IMR-90 (cell line): ENCODE data around the gene BBS1. TPM values are rescaled to one million over a fixed set of nuclear protein-coding genes. Genes with fewer than 3 reads are reported as not detected.

Experiments
- ATAC-seq: fragments of 200-7000 bp; cut with Tn5 transposase; 2 replicates; pipeline ENCODE4 v1.9.1; 2020; ENCODE audit warnings: low read depth, mild to moderate bottlenecking, moderate library complexity
- BruUV-seq: library from RNA; stranded (reverse); fragments of 400-500 nt; replicated peaks from 2 replicates; lab custom pipeline; 2021; lab: Mats Ljungman, UMichigan
- CTCF ChIA-PET: fragments of 300-600 bp; formaldehyde crosslinking; extraction: SDS; loops from one replicate; lab custom pipeline; 2021; ENCODE audit warnings: antibody characterized with exemption; lab: Yijun Ruan, JAX
- POLR2A ChIA-PET: fragments of 300-600 bp; sonication (Branson Sonifier 250); formaldehyde crosslinking; loops from one replicate; lab custom pipeline; 2022; ENCODE audit warnings: antibody characterized with exemption; ENCODE audit not compliant: unreplicated experiment; lab: Charles Lee
- DNase-seq: peaks from one replicate; pipeline ENCODE4 v3.0.0; 2013
- H2AFZ ChIP-seq: replicated peaks from 2 replicates; pipeline ENCODE3; 2013; ENCODE audit warnings: low read length, mild to moderate bottlenecking; ENCODE audit not compliant: poor library complexity
- H2AK5ac ChIP-seq: 2 replicates; pipeline ENCODE4 v1.6.1; 2013; ENCODE audit warnings: low read depth, low read length, inconsistent platforms
- H2AK9ac ChIP-seq: replicated peaks from 2 replicates; pipeline ENCODE3; 2013; ENCODE audit warnings: mild to moderate bottlenecking, low read depth, low read length, moderate library complexity; ENCODE audit not compliant: poor library complexity
- H2BK120ac ChIP-seq: 2 replicates; pipeline ENCODE4 v1.6.1; 2013; ENCODE audit warnings: low read depth, low read length, inconsistent platforms
- H2BK15ac ChIP-seq: 3 replicates; pipeline ENCODE4 v1.6.1; 2013; ENCODE audit warnings: low read depth, low read length, inconsistent platforms
- H2BK20ac ChIP-seq: 2 replicates; pipeline ENCODE4 v1.6.1; 2013; ENCODE audit warnings: low read depth, mild to moderate bottlenecking, inconsistent platforms, low read length, moderate library complexity
- H2BK5ac ChIP-seq: 2 replicates; pipeline ENCODE4 v1.6.1; 2013; ENCODE audit warnings: mild to moderate bottlenecking, low read depth, low read length, inconsistent platforms; ENCODE audit not compliant: poor library complexity, severe bottlenecking
- H3K14ac ChIP-seq: replicated peaks from 2 replicates; pipeline ENCODE4 v1.6.1; 2013; ENCODE audit warnings: low read depth, low read length, inconsistent platforms
- H3K18ac ChIP-seq: 2 replicates; pipeline ENCODE4 v1.6.1; 2013; ENCODE audit warnings: low read depth, low read length, control low read depth
- H3K23ac ChIP-seq: 2 replicates; pipeline ENCODE4 v1.6.1; 2013; ENCODE audit warnings: low read depth, low read length, inconsistent platforms
- H3K27ac ChIP-seq: 2 replicates; pipeline ENCODE4 v1.5.1; 2013; ENCODE audit warnings: mild to moderate bottlenecking, control low read depth, low read length; ENCODE audit not compliant: insufficient read depth
- H3K27me3 ChIP-seq: 2 replicates; pipeline ENCODE4 v1.6.1; 2013; ENCODE audit warnings: low read length; ENCODE audit not compliant: control insufficient read depth, insufficient read depth
- H3K36me3 ChIP-seq: 2 replicates; pipeline ENCODE4 v1.6.1; 2013; ENCODE audit warnings: low read length, mixed read lengths; ENCODE audit not compliant: control insufficient read depth, insufficient read depth
- H3K4ac ChIP-seq: 2 replicates; pipeline ENCODE4 v1.6.1; 2013; ENCODE audit warnings: low read depth, low read length, inconsistent platforms
- H3K4me1 ChIP-seq: 2 replicates; pipeline ENCODE4 v1.6.1; 2013; ENCODE audit warnings: low read length, mixed read lengths; ENCODE audit not compliant: control insufficient read depth, insufficient read depth
- H3K4me2 ChIP-seq: 2 replicates; pipeline ENCODE4 v1.6.1; 2013; ENCODE audit warnings: low read depth, mild to moderate bottlenecking, control low read depth, low read length, moderate library complexity
- H3K4me3 ChIP-seq: 2 replicates; pipeline ENCODE4 v1.5.1; 2013; ENCODE audit warnings: low read depth, mild to moderate bottlenecking, control low read depth, low read length, moderate library complexity; ENCODE audit not compliant: insufficient read depth
- H3K56ac ChIP-seq: 2 replicates; pipeline ENCODE4 v1.6.1; 2013; ENCODE audit warnings: low read length, inconsistent platforms; ENCODE audit not compliant: insufficient read depth; ENCODE audit errors: extremely low read depth
- H3K79me1 ChIP-seq, 2 experiments: 2 replicates each; pipeline ENCODE4 v1.6.1; 2013; ENCODE audit warnings: low read length in 2 of 2, inconsistent platforms in 1 of 2, low read depth in 1 of 2
- H3K9ac ChIP-seq: 2 replicates; pipeline ENCODE4 v1.6.1; 2013; ENCODE audit warnings: low read depth, low read length, control low read depth
- H3K9me1 ChIP-seq: 2 replicates; pipeline ENCODE4 v1.6.1; 2013; ENCODE audit warnings: low read length, inconsistent platforms; ENCODE audit not compliant: insufficient read depth
- H3K9me3 ChIP-seq: 2 replicates; pipeline ENCODE4 v1.6.1; 2013; ENCODE audit warnings: low read length; ENCODE audit not compliant: control insufficient read depth, insufficient read depth
- H4K20me1 ChIP-seq: 2 replicates; pipeline ENCODE4 v1.6.1; 2013; ENCODE audit warnings: low read length, inconsistent platforms; ENCODE audit not compliant: insufficient read depth
- H4K5ac ChIP-seq: 2 replicates; pipeline ENCODE4 v1.6.1; 2013; ENCODE audit warnings: mild to moderate bottlenecking, low read depth, low read length, control low read depth
- H4K8ac ChIP-seq, 2 experiments: 2 replicates each; pipeline ENCODE4 v1.6.1; 2013; ENCODE audit warnings: low read depth in 2 of 2, low read length in 2 of 2, control low read depth in 1 of 2, inconsistent platforms in 1 of 2
- H4K91ac ChIP-seq: 2 replicates; pipeline ENCODE4 v1.6.1; 2013; ENCODE audit warnings: low read depth, low read length, inconsistent platforms; ENCODE audit not compliant: insufficient read depth
- BHLHE40 ChIP-seq: fragments of 150-350 bp; IDR thresholded peaks from 2 replicates; pipeline ENCODE4 v1.6.1; 2016; ENCODE audit warnings: mild to moderate bottlenecking, low read depth, low read length
- CEBPB ChIP-seq: IDR thresholded peaks from 2 replicates; pipeline ENCODE4 v1.6.1; 2012; ENCODE audit warnings: low read depth, low read length, improper control_type of control experiment
- CTCF ChIP-seq: conservative IDR thresholded peaks from 2 replicates; pipeline ENCODE4 v1.5.1; 2012; ENCODE audit warnings: mild to moderate bottlenecking, low read depth, low read length, improper control_type of control experiment
- ELK1 ChIP-seq: fragments of 150-350 bp; IDR thresholded peaks from 2 replicates; pipeline ENCODE4 v1.6.1; 2016; ENCODE audit warnings: low read depth, mild to moderate bottlenecking, low read length, moderate library complexity, borderline replicate concordance
- FOS ChIP-seq: fragments of 150-350 bp; IDR thresholded peaks from 2 replicates; pipeline ENCODE4 v1.6.1; 2016; ENCODE audit warnings: low read depth, low read length
- MAFK ChIP-seq: IDR thresholded peaks from 2 replicates; pipeline ENCODE4 v1.6.1; 2012; ENCODE audit warnings: low read depth, low read length, improper control_type of control experiment
- MAZ ChIP-seq: IDR thresholded peaks from 2 replicates; pipeline ENCODE4 v1.6.1; 2012; ENCODE audit warnings: low read depth, mild to moderate bottlenecking, low read length, improper control_type of control experiment, moderate library complexity, borderline replicate concordance
- MXI1 ChIP-seq: IDR thresholded peaks from 2 replicates; pipeline ENCODE4 v1.6.1; 2012; ENCODE audit warnings: low read depth, mild to moderate bottlenecking, low read length, moderate library complexity, borderline replicate concordance
- NFE2L2 ChIP-seq: fragments of 150-350 bp; IDR thresholded peaks from 2 replicates; pipeline ENCODE4 v1.6.1; 2016; ENCODE audit warnings: low read depth, mild to moderate bottlenecking, low read length
- POLR2A ChIP-seq: IDR thresholded peaks from 2 replicates; pipeline ENCODE4 v1.6.1; 2012; ENCODE audit warnings: mild to moderate bottlenecking, low read depth, low read length
- RAD21 ChIP-seq: IDR thresholded peaks from 2 replicates; pipeline ENCODE4 v1.6.1; 2012; ENCODE audit warnings: low read length, improper control_type of control experiment
- RCOR1 ChIP-seq: IDR thresholded peaks from 2 replicates; pipeline ENCODE4 v1.6.1; 2012; ENCODE audit warnings: mild to moderate bottlenecking, low read length, improper control_type of control experiment; ENCODE audit not compliant: insufficient replicate concordance
- RFX5 ChIP-seq: IDR thresholded peaks from 2 replicates; pipeline ENCODE4 v1.8.0; 2012; ENCODE audit warnings: low read depth, mild to moderate bottlenecking, low read length, moderate library complexity
- WGBS, 2 experiments: methylation state at CpG; one replicate each; pipeline versions ENCODE4 v1.1.5 to v1.1.7; 2013; ENCODE audit warnings: missing lambda C conversion rate in 2 of 2; ENCODE audit not compliant: insufficient read length in 1 of 2; ENCODE audit errors: extremely low coverage in 2 of 2; 5-methylcytosine and 5-hydroxymethylcytosine counted together
- dilution Hi-C: fragments of 300-500 bp; cut with HindIII; formaldehyde crosslinking; loops from one replicate; pipeline ENCODE4 v1.14.3; 2018; ENCODE audit warnings: low sequenced_read_pairs; ENCODE audit not compliant: unreplicated experiment
- in situ Hi-C: fragments of 300-500 bp; cut with MboI; formaldehyde crosslinking; loops from 3 replicates; pipeline ENCODE4 v1.14.3; 2019; ENCODE audit warnings: low sequenced_read_pairs, inconsistent platforms, mixed read lengths
- intact Hi-C: fragments of 100-400 bp; cut with micrococcal nuclease; formaldehyde crosslinking; loops from 2 replicates; pipeline ENCODE4 v1.10.0; 2022
- polyA plus RNA-seq, 3 experiments: library from polyadenylated mRNA; depleted of rRNA; stranded (reverse); fragments of >200 nt; gene quantifications; 2 replicates each; pipeline ENCODE4 v1.2.3, GENCODE V29; 2012; ENCODE audit warnings: low replicate concordance in 1 of 3
- total RNA-seq: library from RNA; depleted of rRNA; stranded (reverse); fragments of >200 nt; gene quantifications from 2 replicates; pipeline ENCODE4 v1.2.3, GENCODE V29; 2012

The BBS1 gene
- total and polyA plus RNA-seq, 2 of the 4 experiments (the other 2 are of a cell fraction) = 16.5 to 20.6 TPM

GRCh38 chr11:66465373-66466224 lies 44.8 kb upstream of the BBS1 start:
- H4K5ac ChIP-seq = peak overlapping the region; percentile 11; the same call in 1 of the 2 replicates
- peaks cover 20 to 27% of the 10 kb centered on the region in 2 experiments for H3K79me1 ChIP-seq
- no peak for ATAC-seq
- H3K56ac ChIP-seq = no peak overlapping the region
- H4K20me1 ChIP-seq = no peaks in the 10 kb centered on the region; the same call in 1 of the 2 replicates
- no TSS peak for BruUV-seq
- H3K9me3 ChIP-seq = peaks cover 4% of the 10 kb centered on the region; the same call in 1 of the 2 replicates
- H3K27ac ChIP-seq = no peak overlapping the region
- H3K27me3 ChIP-seq = no peaks in the 10 kb centered on the region
- dilution Hi-C loops = no loop called here
- peak overlapping the region; percentile 65 for H3K23ac ChIP-seq
- H3K4me3 ChIP-seq = peak overlapping the region; percentile 71
- DNase-seq = no peak
- 71% methylated on average over 6 of the region's 19 CpGs; no CpG with 5 or more reads in 1 of the 2 experiments for WGBS, 2 experiments
- 0 out of 2 replicates have a peak overlapping the region, but pooled peaks have one; percentile 1 for H3K4ac ChIP-seq
- H3K9me1 ChIP-seq = peaks cover 5% of the 10 kb centered on the region
- H3K9ac ChIP-seq = peak overlapping the region; percentile 79; the same call in 1 of the 2 replicates
- no peak overlapping the region for H2BK15ac ChIP-seq
- intact Hi-C loops = loop anchor here (1.0 kb wide), 1 partner anchor 212 kb away; the partner anchor contains the start of gene RBM4B
- ChIA-PET POLR2A (no interaction called here), CTCF (interaction anchor here (0.9 kb wide), 1 partner anchor 174 kb away, joined by 3 read pairs; no protein-coding TSS in a partner anchor)
- 0 out of 2 replicates have a peak, but pooled peaks cover 6% of the 10 kb centered on the region for H3K36me3 ChIP-seq
- peak overlapping the region; percentile 82 for H3K4me2 ChIP-seq
- H4K8ac ChIP-seq = peak overlapping the region in 1 of 2 experiments; percentile 87; a peak in 2 of 4 replicates
- H2AK5ac ChIP-seq = peak overlapping the region; percentile 22; the same call in 1 of the 2 replicates
- H2BK20ac ChIP-seq = no peak overlapping the region
- in situ Hi-C loops = no loop called here
- H2AK9ac ChIP-seq = peak overlapping the region; percentile 61
- peaks cover 8% of the 10 kb centered on the region; the same call in 1 of the 2 replicates for H3K4me1 ChIP-seq
- peak overlapping the region; percentile 57; the same call in 1 of the 2 replicates for H3K14ac ChIP-seq
- no peak overlapping the region for H3K18ac ChIP-seq
- peak overlapping the region; percentile 97 for H2AFZ ChIP-seq
- no peak overlapping the region for H2BK120ac ChIP-seq
- H4K91ac ChIP-seq = no peak overlapping the region
- no peak overlapping the region for H2BK5ac ChIP-seq
- TF ChIP-seq NFE2L2 (no peak), POLR2A (no peak), RAD21 (no peak), BHLHE40 (no peak), MAZ (no peak), CEBPB (no peak), CTCF (no peak), FOS (no peak), ELK1 (no peak), RCOR1 (no peak), RFX5 (no peak), MXI1 (no peak), MAFK (no peak)
